ENCODE results near the gene CLEC16A.
A peak's percentile ranks its signal among the peaks of the same experiment; 100 is the strongest.

CLEC16A gene

GRCh38 chr16:11204513-11205047 is 260.2 kb downstream of the CLEC16A start:
- H3K9ac ChIP-seq (ENCODE audit: low read depth, low read length), result no peak overlapping the region
- H3K4me1 ChIP-seq (ENCODE audit: insufficient read depth, low read length), result peaks cover 6% of the 10 kb centered on the region; the same call in 1 of the 2 replicates
- no peak overlapping the region for H2AFZ ChIP-seq (ENCODE audit: low read depth, low read length)
- TF ChIP-seq CTCF (IDR thresholded peaks at IDR 0.05; ENCODE audit: borderline replicate concordance, extremely low read depth, low read length, poor library complexity, severe bottlenecking) (no peak), EZH2 (IDR thresholded peaks at IDR 0.05; ENCODE audit: borderline replicate concordance, low read depth, low read length, severe bottlenecking) (no peak)
- no peak for DNase-seq
- no peaks in the 10 kb centered on the region for H4K20me1 ChIP-seq (ENCODE audit: insufficient read depth, low read length)
- H3K27me3 ChIP-seq (ENCODE audit: insufficient read depth, low read length, poor library complexity), result no peaks in the 10 kb centered on the region
- no peak for ATAC-seq (ENCODE audit: insufficient read depth, low read depth)
- no peaks in the 10 kb centered on the region for H3K79me2 ChIP-seq (ENCODE audit: insufficient read depth, low read length)
- no peak overlapping the region for H3K4me2 ChIP-seq (ENCODE audit: insufficient read depth, low read length)
- no peaks in the 10 kb centered on the region for H3K36me3 ChIP-seq (ENCODE audit: insufficient read depth, low read length)
- H3K27ac ChIP-seq (ENCODE audit: low read length), result no peak overlapping the region
- no peak overlapping the region for H3K4me3 ChIP-seq (ENCODE audit: low read depth in 1 of 2, low read length in 2 of 2)
- H3K9me3 ChIP-seq (ENCODE audit: insufficient read depth, low read length, severe bottlenecking), result peaks cover 5% of the 10 kb centered on the region

GRCh38 chr16:11205065-11205699 is 260.8 kb downstream of the CLEC16A start:
- H3K4me3 ChIP-seq (ENCODE audit: low read depth in 1 of 2, low read length in 2 of 2), result no peak overlapping the region
- H3K4me1 ChIP-seq (ENCODE audit: insufficient read depth, low read length), result peaks cover 6% of the 10 kb centered on the region; the same call in 1 of the 2 replicates
- ATAC-seq (ENCODE audit: insufficient read depth, low read depth), result no peak; the same call in 2 of the 3 replicates
- no peak overlapping the region for H3K4me2 ChIP-seq (ENCODE audit: insufficient read depth, low read length)
- no peak for DNase-seq
- H3K27ac ChIP-seq (ENCODE audit: low read length), result peak overlapping the region; percentile 8; the same call in 1 of the 2 replicates
- H3K9ac ChIP-seq (ENCODE audit: low read depth, low read length), result no peak overlapping the region
- no peaks in the 10 kb centered on the region for H4K20me1 ChIP-seq (ENCODE audit: insufficient read depth, low read length)
- no peak for TF ChIP-seq CTCF (IDR thresholded peaks at IDR 0.05; ENCODE audit: borderline replicate concordance, extremely low read depth, low read length, poor library complexity, severe bottlenecking)
- TF ChIP-seq EZH2 (IDR thresholded peaks at IDR 0.05; ENCODE audit: borderline replicate concordance, low read depth, low read length, severe bottlenecking), result no peak
- peaks cover 5% of the 10 kb centered on the region for H3K9me3 ChIP-seq (ENCODE audit: insufficient read depth, low read length, severe bottlenecking)
- no peak overlapping the region for H2AFZ ChIP-seq (ENCODE audit: low read depth, low read length)
- H3K79me2 ChIP-seq (ENCODE audit: insufficient read depth, low read length), result no peaks in the 10 kb centered on the region
- H3K36me3 ChIP-seq (ENCODE audit: insufficient read depth, low read length), result no peaks in the 10 kb centered on the region
- no peaks in the 10 kb centered on the region for H3K27me3 ChIP-seq (ENCODE audit: insufficient read depth, low read length, poor library complexity)

GRCh38 chr16:11205754-11206581 is 261.6 kb downstream of the CLEC16A start:
- TF ChIP-seq CTCF (IDR thresholded peaks at IDR 0.05; ENCODE audit: borderline replicate concordance, extremely low read depth, low read length, poor library complexity, severe bottlenecking) (no peak), EZH2 (IDR thresholded peaks at IDR 0.05; ENCODE audit: borderline replicate concordance, low read depth, low read length, severe bottlenecking) (no peak)
- ATAC-seq (ENCODE audit: insufficient read depth, low read depth) (peak; percentile 28; the same call in 1 of the 3 replicates), DNase-seq (no peak)
- Histone ChIP-seq H3K79me2 (ENCODE audit: insufficient read depth, low read length) (no peaks in the 10 kb centered on the region), H4K20me1 (ENCODE audit: insufficient read depth, low read length) (no peaks in the 10 kb centered on the region), H3K4me1 (ENCODE audit: insufficient read depth, low read length) (peaks cover 6% of the 10 kb centered on the region; the same call in 1 of the 2 replicates), H2AFZ (ENCODE audit: low read depth, low read length) (no peak overlapping the region), H3K36me3 (ENCODE audit: insufficient read depth, low read length) (no peaks in the 10 kb centered on the region), H3K27ac (ENCODE audit: low read length) (peak overlapping the region; percentile 38), H3K4me2 (ENCODE audit: insufficient read depth, low read length) (no peak overlapping the region), H3K9ac (ENCODE audit: low read depth, low read length) (no peak overlapping the region), H3K9me3 (ENCODE audit: insufficient read depth, low read length, severe bottlenecking) (peaks cover 5% of the 10 kb centered on the region), H3K27me3 (ENCODE audit: insufficient read depth, low read length, poor library complexity) (no peaks in the 10 kb centered on the region), H3K4me3 (ENCODE audit: low read depth in 1 of 2, low read length in 2 of 2) (no peak overlapping the region)
